GM03348 (cell line): Measurements from ENCODE around the gene RFX2.
A peak's percentile ranks its signal among the peaks of the same experiment; 100 is the strongest.

Experiments used
- DNase-seq: peaks from one replicate; pipeline ENCODE4 v3.0.0; 2012; ENCODE audit warnings: low spot score

RFX2 gene

DNA sequence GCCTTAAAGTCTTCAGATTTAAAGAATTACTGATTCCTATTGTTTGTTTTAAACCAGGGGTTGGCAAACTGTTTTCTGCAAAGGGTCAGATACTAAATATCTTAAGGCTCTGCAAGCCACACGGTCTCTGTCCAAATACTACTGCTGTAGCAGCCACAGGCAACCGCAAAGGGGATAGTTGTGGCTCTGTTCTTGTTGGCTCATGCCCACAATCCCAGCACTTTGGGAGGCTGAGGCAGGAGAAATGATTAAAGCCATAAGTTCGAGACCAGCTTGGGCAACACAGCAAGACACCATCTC is 154.7 kb downstream of the RFX2 start:
- peak; percentile 29 for DNase-seq

- DNase-seq: peak; percentile 53
Observed at GRCh38 chr19:5954293-5954692, 156.0 kb downstream of the RFX2 start.

DNA sequence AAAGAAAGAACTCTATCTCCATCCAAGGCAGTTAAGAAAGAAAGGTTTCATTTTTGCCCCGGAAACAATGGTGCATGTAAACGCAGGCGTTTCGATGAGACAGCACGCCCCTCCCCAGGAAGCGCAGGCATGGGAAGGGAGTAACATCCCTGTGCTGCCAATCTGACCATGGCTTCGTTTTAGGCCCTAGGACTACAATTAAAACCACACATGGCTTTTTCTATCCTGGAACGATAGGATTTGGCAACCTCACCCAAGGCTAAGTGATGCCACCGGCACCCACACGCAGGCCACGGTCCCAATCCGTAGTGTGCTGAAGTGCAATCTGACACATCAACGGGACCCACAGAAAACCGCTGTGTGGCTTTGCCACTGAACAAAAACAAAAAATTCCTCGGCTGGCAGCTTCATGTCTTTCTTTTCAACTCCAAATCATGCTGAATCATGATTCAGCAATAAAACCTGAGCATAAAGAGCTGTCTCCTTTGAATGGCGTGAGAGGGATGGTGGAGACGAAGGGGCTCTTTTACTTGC is 156.6 kb downstream of the RFX2 start:
- peak; percentile 74 for DNase-seq

- DNase-seq: no peak
Observed at GRCh38 chr19:5953030-5953589, 157.2 kb downstream of the RFX2 start.

GRCh38 chr19:5952193-5953029 is 157.9 kb downstream of the RFX2 start:
- DNase-seq: no peak

- DNase-seq: no peak
Observed at GRCh38 chr19:5951338-5951861, 158.9 kb downstream of the RFX2 start.

- DNase-seq: no peak
Observed at GRCh38 chr19:5950741-5951140, 159.6 kb downstream of the RFX2 start.

- no peak for DNase-seq
Observed at GRCh38 chr19:5949792-5950305, 160.5 kb downstream of the RFX2 start.

DNA sequence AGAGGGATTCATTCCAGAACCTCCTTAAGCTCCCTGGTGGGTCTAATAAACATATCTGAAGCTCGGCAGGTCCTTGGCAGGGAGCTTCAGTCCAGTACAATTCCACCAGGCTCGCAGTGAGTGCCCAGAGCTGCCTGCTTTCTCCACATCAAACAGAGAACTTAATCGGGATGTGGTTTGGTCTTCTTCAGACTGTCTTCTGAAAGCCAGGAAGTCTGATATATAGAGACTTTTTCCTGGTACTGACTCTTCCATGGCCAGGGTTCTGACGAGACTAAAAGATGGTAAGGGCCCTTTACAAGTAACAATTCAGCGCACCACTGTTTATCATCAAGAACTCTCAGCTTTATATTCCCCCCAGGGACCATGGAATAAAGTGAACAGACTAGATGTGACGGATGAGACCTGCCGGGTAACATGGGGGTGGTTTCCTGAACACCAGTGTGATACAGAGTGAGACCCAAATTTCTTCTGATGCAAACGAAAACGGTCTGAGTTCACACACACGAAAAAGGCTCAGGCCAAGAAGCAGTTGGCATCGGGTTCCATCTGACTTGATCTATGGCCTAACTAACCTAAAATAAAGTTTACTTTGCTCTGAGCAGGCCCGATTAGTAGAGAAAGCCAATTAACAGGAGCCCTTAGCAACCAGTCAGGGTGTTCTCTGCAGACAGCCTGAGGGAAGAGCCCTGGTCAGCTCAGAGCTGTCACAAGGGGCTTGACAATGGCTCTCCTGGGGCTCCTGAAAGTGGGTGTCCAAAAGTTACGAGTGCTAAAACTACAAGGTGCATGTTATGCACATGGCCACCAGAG is 161.3 kb downstream of the RFX2 start:
- DNase-seq: no peak

- DNase-seq: peak; percentile 83
Observed at GRCh38 chr19:5947435-5947834, 162.9 kb downstream of the RFX2 start.

DNA sequence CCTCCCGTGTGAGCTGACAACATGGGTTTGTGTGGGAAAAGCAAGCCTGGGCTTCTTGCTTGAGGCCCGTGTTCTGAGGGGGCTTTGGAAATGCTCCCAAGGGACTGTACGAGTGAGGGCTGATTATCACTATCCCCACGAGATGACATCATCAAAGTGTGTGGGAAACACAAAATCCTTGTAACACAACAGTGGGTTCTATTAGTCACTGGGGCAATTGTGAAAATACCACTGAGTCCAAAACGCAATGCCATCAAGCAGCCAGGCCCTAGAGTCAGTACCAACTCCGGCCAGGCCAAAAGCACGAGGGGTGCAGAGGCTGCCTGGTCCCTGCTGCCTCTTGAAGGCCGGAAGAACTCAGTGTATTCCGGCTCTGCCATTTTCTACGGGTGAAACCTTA is 166.7 kb downstream of the RFX2 start:
- no peak for DNase-seq
